ENCODE measurements around the gene ODF2L.

DNA sequence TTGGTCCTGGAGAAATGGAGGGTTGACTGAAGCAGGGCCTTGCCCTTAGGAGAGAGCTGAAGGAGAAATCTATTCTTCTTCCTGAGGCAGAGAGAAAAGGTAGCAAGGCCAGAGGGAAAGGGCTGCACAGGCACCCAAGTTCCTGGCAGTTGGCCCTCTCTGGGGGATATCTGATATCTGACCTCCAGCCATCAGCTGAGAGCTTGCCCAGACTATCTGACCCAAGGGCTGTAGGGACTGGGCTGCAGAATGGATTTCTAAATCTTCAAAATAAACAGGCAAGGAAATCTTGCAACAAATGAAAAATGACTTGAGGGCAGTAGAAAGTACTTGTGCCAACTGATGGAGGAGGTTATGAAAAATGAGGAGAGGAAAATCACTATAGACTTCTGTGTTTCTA is 27.4 kb upstream of the ODF2L start:
- TF ChIP-seq EZH2 (IDR thresholded peaks at IDR 0.05; ENCODE audit: insufficient read depth, poor library complexity, severe bottlenecking) (no peak), EZH2phosphoT487 (IDR thresholded peaks at IDR 0.05; ENCODE audit: insufficient read depth, low read depth) (no peak)

Data from GM23248 (cell line).